ENCODE measurements around the gene UNC5C. TPM values are rescaled to one million over a fixed set of nuclear protein-coding genes. Genes with fewer than 3 reads are reported as not detected.

The UNC5C gene
- total and polyA plus RNA-seq, 2 of the 8 experiments (the other 6 are each of a cell fraction or from before 2014, with no cell fraction given): 0.30 to 1.3 TPM

- 88% methylated on average over 3 of the region's 3 CpGs; no CpG with 5 or more reads in 1 of the 2 experiments for WGBS, 2 experiments (ENCODE audit: extremely low coverage in 1 of 2, insufficient coverage in 1 of 2, insufficient read length in 1 of 2, insufficient replicate concordance in 2 of 2, low coverage in 1 of 2, low lambda C conversion rate in 2 of 2, missing lambda C conversion rate in 1 of 2)
- POLR2A ChIA-PET (ENCODE audit: partially characterized antibody): no interaction called here
- TF ChIP-seq ATF2 (IDR thresholded peaks at IDR 0.05; ENCODE audit: low read length): no peak
- no peak for TF ChIP-seq RBBP5 (IDR thresholded peaks at IDR 0.05; ENCODE audit: borderline replicate concordance, low read depth, low read length)
- TF ChIP-seq ZNF274 (IDR thresholded peaks at IDR 0.05; ENCODE audit: borderline replicate concordance, extremely low read depth, low read length): no peak
- TF ChIP-seq CTBP2 (IDR thresholded peaks at IDR 0.05; ENCODE audit: borderline replicate concordance, insufficient read depth, insufficient read length, low read length): no peak
- no peak for TF ChIP-seq CREB1 (IDR thresholded peaks at IDR 0.05)
- no peak for TF ChIP-seq KDM5A (IDR thresholded peaks at IDR 0.05; ENCODE audit: low read length)
- TF ChIP-seq HDAC2 (IDR thresholded peaks at IDR 0.05; ENCODE audit: borderline replicate concordance in 1 of 2, low read depth in 2 of 2, low read length in 2 of 2): no peak
- no peak for TF ChIP-seq SRF (IDR thresholded peaks at IDR 0.05; ENCODE audit: low read depth, low read length)
- no peak for TF ChIP-seq SUZ12 (IDR thresholded peaks at IDR 0.05; ENCODE audit: low read length)
- no peak for TF ChIP-seq SIRT6 (IDR thresholded peaks at IDR 0.05; ENCODE audit: low read length)
- TF ChIP-seq KDM1A (IDR thresholded peaks at IDR 0.05; ENCODE audit: borderline replicate concordance, low read length): no peak
Measured at GRCh38 chr4:95114521-95114920, 434.3 kb downstream of the UNC5C start.

More at GRCh38 chr4:95114521-95114920, 434.3 kb downstream of the UNC5C start:
- Histone ChIP-seq H3K4me1 (replicated peaks in 1 of 4; ENCODE audit: control insufficient read depth in 3 of 4, insufficient read depth in 4 of 4, low read length in 3 of 4) (no peaks in the 10 kb centered on the region), H3K27ac (ENCODE audit: low read depth, low read length) (no peak overlapping the region), H3K79me2 (ENCODE audit: control insufficient read depth in 1 of 2, insufficient read depth in 2 of 2, low read length in 2 of 2) (no peaks in the 10 kb centered on the region), H2BK120ac (replicated peaks; ENCODE audit: low read depth, low read length) (no peak overlapping the region), H2BK20ac (ENCODE audit: low read length) (no peak overlapping the region), H3K4me3 (ENCODE audit: extremely low read depth in 1 of 4, insufficient read depth in 2 of 4, low read depth in 3 of 4, low read length in 4 of 4) (no peak overlapping the region), H3K9me3 (ENCODE audit: insufficient read depth in 2 of 2, low read depth in 1 of 2, low read length in 1 of 2) (no peaks in the 10 kb centered on the region), H2BK12ac (ENCODE audit: low read depth, low read length) (no peak overlapping the region), H3K36me3 (ENCODE audit: control insufficient read depth in 2 of 4, insufficient read depth in 4 of 4, low read length in 3 of 4) (no peaks in the 10 kb centered on the region), H3K23ac (ENCODE audit: insufficient read length) (no peak overlapping the region), H3K14ac (ENCODE audit: insufficient read length) (no peak overlapping the region), H4K20me1 (replicated peaks in 1 of 2; ENCODE audit: control insufficient read depth in 1 of 2, insufficient read depth in 2 of 2, low read length in 2 of 2) (no peaks in the 10 kb centered on the region), H3K79me1 (ENCODE audit: low read depth, low read length) (no peaks in the 10 kb centered on the region), H2BK5ac (ENCODE audit: low read depth, low read length) (no peak overlapping the region), H4K5ac (ENCODE audit: insufficient read length, low read depth, low read length) (no peak overlapping the region), H3K9ac (replicated peaks in 1 of 4; ENCODE audit: extremely low read depth in 1 of 4, low read depth in 3 of 4, low read length in 3 of 4) (no peak overlapping the region), H4K91ac (replicated peaks; ENCODE audit: insufficient read length, low read length) (no peak overlapping the region), H3K18ac (ENCODE audit: extremely low read depth, low read length) (no peak overlapping the region), H2BK15ac (ENCODE audit: low read length) (no peak overlapping the region), H3K4me2 (ENCODE audit: insufficient read depth in 1 of 2, low read depth in 2 of 2, low read length in 2 of 2) (no peak overlapping the region), H3K4ac (replicated peaks; ENCODE audit: insufficient read length, low read depth, low read length) (no peak overlapping the region), H3K56ac (replicated peaks; ENCODE audit: insufficient read length, low read depth, low read length) (no peak overlapping the region), H3K27me3 (replicated peaks in 1 of 4; ENCODE audit: control insufficient read depth in 3 of 4, extremely low read depth in 1 of 4, insufficient read depth in 3 of 4, low read length in 3 of 4) (no peaks in the 10 kb centered on the region), H4K8ac (ENCODE audit: extremely low read depth, insufficient read depth, low read length) (no peak overlapping the region), H2AK5ac (ENCODE audit: low read depth, low read length) (no peak overlapping the region), H2AFZ (ENCODE audit: low read length) (no peak overlapping the region), H3K23me2 (ENCODE audit: low read depth, low read length) (no peaks in the 10 kb centered on the region; the same call in 1 of the 2 replicates)
- CTCF ChIA-PET (ENCODE audit: partially characterized antibody): no interaction called here
- DNase-seq (ENCODE audit: low read depth in 1 of 2, low spot score in 2 of 2) (no peak), FAIRE-seq (no peak)
